ENCODE data around the gene FBXO11. TPM values are rescaled to one million over a fixed set of nuclear protein-coding genes. Genes with fewer than 3 reads are reported as not detected.

FBXO11 gene
- total RNA-seq, 1 experiment from 2014 or later: 64.1 TPM

- no peak for TF ChIP-seq CTCF (IDR thresholded peaks at IDR 0.05; ENCODE audit: unreplicated experiment)
- POLR2A ChIA-PET: no interaction called here
- no peaks in the 10 kb centered on the region for H3K27me3 Mint-ChIP-seq (ENCODE audit: insufficient read depth, unreplicated experiment)
- DNase-seq (ENCODE audit: unreplicated experiment): no peak
- BruUV-seq (replicated peaks): no TSS peak
- intact Hi-C loops (cut with micrococcal nuclease): no loop called here
- H3K27ac Mint-ChIP-seq (ENCODE audit: low read depth, unreplicated experiment): no peak overlapping the region
- CTCF ChIA-PET: interaction anchor here (0.6 to 11.3 kb wide), 4 partner anchors 335 to 812 kb away, joined by 3 to 319 read pairs (median 35); no protein-coding TSS in a partner anchor
- peaks cover 11% of the 10 kb centered on the region for H3K9me3 Mint-ChIP-seq (ENCODE audit: unreplicated experiment)
- peaks cover 7% of the 10 kb centered on the region for H3K4me1 Mint-ChIP-seq (ENCODE audit: insufficient read depth, unreplicated experiment)
- H3K36me3 Mint-ChIP-seq (ENCODE audit: insufficient read depth, unreplicated experiment): no peaks in the 10 kb centered on the region
- H3K4me3 Mint-ChIP-seq (ENCODE audit: unreplicated experiment): no peak overlapping the region
These were observed 134.0 kb downstream of the FBXO11 start for GRCh38 chr2:47772343-47772742.

- POLR2A ChIA-PET: interaction anchor here (1.0 to 1.3 kb wide), 2 partner anchors 11 to 315 kb away, joined by 3 to 4 read pairs; partner anchors contain the start of gene MSH6
- peaks cover 11% of the 10 kb centered on the region for H3K9me3 Mint-ChIP-seq (ENCODE audit: unreplicated experiment)
These were observed 135.1 kb downstream of the FBXO11 start for GRCh38 chr2:47771211-47771610.

GRCh38 chr2:47769318-47769717, 137.0 kb downstream of the FBXO11 start:
- no peak for DNase-seq (ENCODE audit: unreplicated experiment)
- intact Hi-C loops (cut with micrococcal nuclease): no loop called here
- POLR2A ChIA-PET: interaction anchor here (1.0 kb wide), 1 partner anchor 332 kb away, joined by 4 read pairs; no protein-coding TSS in a partner anchor
- CTCF ChIA-PET: interaction anchor here (0.6 to 11.3 kb wide), 9 partner anchors 8 to 434 kb away, joined by 3 to 319 read pairs (median 4); no protein-coding TSS in a partner anchor
- Mint-ChIP-seq H3K4me3 (ENCODE audit: unreplicated experiment) (no peak overlapping the region), H3K36me3 (ENCODE audit: insufficient read depth, unreplicated experiment) (no peaks in the 10 kb centered on the region), H3K4me1 (ENCODE audit: insufficient read depth, unreplicated experiment) (peaks cover 7% of the 10 kb centered on the region), H3K9me3 (ENCODE audit: unreplicated experiment) (peaks cover 11% of the 10 kb centered on the region), H3K27ac (ENCODE audit: low read depth, unreplicated experiment) (no peak overlapping the region), H3K27me3 (ENCODE audit: insufficient read depth, unreplicated experiment) (no peaks in the 10 kb centered on the region)
- no peak for TF ChIP-seq CTCF (IDR thresholded peaks at IDR 0.05; ENCODE audit: unreplicated experiment)
- no TSS peak for BruUV-seq (replicated peaks)

More at GRCh38 chr2:47771211-47771610, 135.1 kb downstream of the FBXO11 start:
- H3K27me3 Mint-ChIP-seq (ENCODE audit: insufficient read depth, unreplicated experiment): no peaks in the 10 kb centered on the region
- CTCF ChIA-PET: interaction anchor here (0.6 to 11.3 kb wide), 6 partner anchors 177 to 437 kb away, joined by 3 to 319 read pairs (median 4); no protein-coding TSS in a partner anchor
- BruUV-seq (replicated peaks): no TSS peak
- intact Hi-C loops (cut with micrococcal nuclease): no loop called here
- H3K4me1 Mint-ChIP-seq (ENCODE audit: insufficient read depth, unreplicated experiment): peaks cover 7% of the 10 kb centered on the region
- DNase-seq (ENCODE audit: unreplicated experiment): peak; percentile 70
- no peak overlapping the region for H3K27ac Mint-ChIP-seq (ENCODE audit: low read depth, unreplicated experiment)
- no peaks in the 10 kb centered on the region for H3K36me3 Mint-ChIP-seq (ENCODE audit: insufficient read depth, unreplicated experiment)
- no peak for TF ChIP-seq CTCF (IDR thresholded peaks at IDR 0.05; ENCODE audit: unreplicated experiment)
- H3K4me3 Mint-ChIP-seq (ENCODE audit: unreplicated experiment): no peak overlapping the region

GRCh38 chr2:47767880-47768609, 138.3 kb downstream of the FBXO11 start:
- peak; percentile 98 for TF ChIP-seq CTCF (IDR thresholded peaks at IDR 0.05; ENCODE audit: unreplicated experiment)
- Mint-ChIP-seq H3K36me3 (ENCODE audit: insufficient read depth, unreplicated experiment) (no peaks in the 10 kb centered on the region), H3K4me3 (ENCODE audit: unreplicated experiment) (no peak overlapping the region), H3K4me1 (ENCODE audit: insufficient read depth, unreplicated experiment) (peaks cover 7% of the 10 kb centered on the region), H3K27ac (ENCODE audit: low read depth, unreplicated experiment) (no peak overlapping the region), H3K27me3 (ENCODE audit: insufficient read depth, unreplicated experiment) (no peaks in the 10 kb centered on the region), H3K9me3 (ENCODE audit: unreplicated experiment) (peaks cover 11% of the 10 kb centered on the region)
- DNase-seq (ENCODE audit: unreplicated experiment): peak; percentile 50
- intact Hi-C loops (cut with micrococcal nuclease): loop anchor here (1.0 kb wide), 2 partner anchors 331 to 433 kb away; no protein-coding TSS in a partner anchor
- BruUV-seq (replicated peaks): no TSS peak
- ChIA-PET CTCF (interaction anchor here (0.5 to 11.3 kb wide), 64 partner anchors 9 to 710 kb away, joined by 3 to 319 read pairs (median 4); partner anchors contain the start of genes FBXO11 and MSH2), POLR2A (interaction anchor here (0.6 to 2.4 kb wide), 7 partner anchors 10 to 365 kb away, joined by 3 to 15 read pairs (median 4); partner anchors contain the start of genes MSH2 and MSH6)

Data from MCF 10A (cell line).